HCT116 (cell line): ENCODE measurements around the gene WSCD1. TPM values are rescaled to one million over a fixed set of nuclear protein-coding genes. Genes with fewer than 3 reads are reported as not detected.

ENCODE experiments used
- ATAC-seq: fragments of 200-7000 bp; cut with Tn5 transposase; 2 replicates; pipeline ENCODE4 v1.9.1; 2020; ENCODE audit warnings: mild to moderate bottlenecking, moderate library complexity
- BruUV-seq: library from RNA; stranded (reverse); fragments of 400-500 nt; replicated peaks from 2 replicates; lab custom pipeline; 2021; lab: Mats Ljungman, UMichigan
- CTCF ChIA-PET: fragments of 300-600 bp; sonication (Branson Sonifier 250); formaldehyde crosslinking; loops from one replicate; lab custom pipeline; 2021; ENCODE audit warnings: antibody characterized with exemption; lab: Charles Lee
- POLR2A ChIA-PET: fragments of 300-600, 350-600 bp; sonication (Branson Sonifier 250); formaldehyde crosslinking; loops from one replicate; lab custom pipeline; 2021; ENCODE audit warnings: antibody characterized with exemption; lab: Charles Lee
- RAD21 ChIA-PET, 2 experiments: fragments of 300-600 bp; sonication (Branson Sonifier 250); formaldehyde crosslinking; loops; one replicate each; lab custom pipeline; 2023; ENCODE audit warnings: low total read pairs in 2 of 2; ENCODE audit not compliant: uncharacterized antibody in 2 of 2, unreplicated experiment in 2 of 2, low non-redundant PET in 1 of 2; lab: Charles Lee
- DNase-seq: peaks from one replicate; pipeline ENCODE4 v3.0.0-alpha.2; 2010; ENCODE audit warnings: low read depth, low spot score
- H2AFZ ChIP-seq: fragments of 200-600 bp; shearing (Covaris generic), sonication (generic); 2 replicates; pipeline ENCODE4 v1.6.1; 2017; ENCODE audit warnings: low read depth, mixed run types, mixed read lengths, antibody characterized with exemption, low read length; ENCODE audit not compliant: poor library complexity, severe bottlenecking
- H3K27ac ChIP-seq: 2 replicates; pipeline ENCODE4 v1.5.1; 2012; ENCODE audit warnings: low read depth, low read length
- H3K27me3 ChIP-seq: fragments of 200-600 bp; sonication (generic); 2 replicates; pipeline ENCODE4 v1.6.1; 2016; ENCODE audit warnings: mixed run types, low read length, mixed read lengths; ENCODE audit not compliant: insufficient read depth
- H3K36me3 ChIP-seq, 2 experiments: fragments of 200-500 bp in 1 of 2; fragments of 200-600 bp in 1 of 2; sonication (Bioruptor generic) in 1 of 2; sonication (generic) in 1 of 2; 2 replicates each; pipeline versions ENCODE4 v1.5.1 to v1.6.1; 2014 to 2016; ENCODE audit warnings: low read length in 2 of 2, inconsistent platforms in 1 of 2, mixed read lengths in 1 of 2, mixed run types in 1 of 2; ENCODE audit not compliant: insufficient read depth in 2 of 2, control insufficient read depth in 1 of 2
- H3K4me1 ChIP-seq, 2 experiments: fragments of 200-600 bp in 1 of 2; sonication (generic) in 1 of 2; 2 replicates each; pipeline versions ENCODE4 v1.5.1 to v1.6.1; 2012 to 2017; ENCODE audit warnings: low read length in 2 of 2, inconsistent platforms in 1 of 2, mild to moderate bottlenecking in 1 of 2, mixed read lengths in 1 of 2, mixed run types in 1 of 2, moderate library complexity in 1 of 2; ENCODE audit not compliant: insufficient read depth in 2 of 2, control insufficient read depth in 1 of 2
- H3K4me2 ChIP-seq: fragments of 200-600 bp; sonication (generic); 2 replicates; pipeline ENCODE4 v1.6.1; 2017; ENCODE audit warnings: mixed run types, low read length, mixed read lengths
- H3K4me3 ChIP-seq, 2 experiments: fragments of 200-600 bp in 1 of 2; sonication (generic) in 1 of 2; replicated peaks in 1 of 2; 2 replicates each; pipeline ENCODE4 v1.5.1; 2011 to 2016; ENCODE audit warnings: low read length in 2 of 2, control low read depth in 1 of 2, low read depth in 1 of 2, mild to moderate bottlenecking in 1 of 2, mixed read lengths in 1 of 2, mixed run types in 1 of 2
- H3K79me2 ChIP-seq: fragments of 200-600 bp; sonication (generic); 2 replicates; pipeline ENCODE4 v1.6.1; 2017; ENCODE audit warnings: mild to moderate bottlenecking, mixed run types, low read length, moderate library complexity, mixed read lengths; ENCODE audit not compliant: insufficient read depth
- H3K9ac ChIP-seq: fragments of 200-600 bp; sonication (generic); 2 replicates; pipeline ENCODE4 v1.6.1; 2016; ENCODE audit warnings: low read length, mixed read lengths
- H3K9me2 ChIP-seq: fragments of 200-600 bp; sonication (generic), shearing (Covaris generic); 2 replicates; pipeline ENCODE4 v1.6.1; 2017; ENCODE audit warnings: mixed run types, mild to moderate bottlenecking, moderate library complexity; ENCODE audit not compliant: insufficient read depth
- H3K9me3 ChIP-seq, 2 experiments: fragments of 200-500 bp in 1 of 2; fragments of 200-600 bp in 1 of 2; sonication (Bioruptor generic) in 1 of 2; sonication (generic) in 1 of 2; 2 replicates each; pipeline ENCODE4 v1.6.1; 2014 to 2017; ENCODE audit warnings: low read length in 2 of 2, mixed read lengths in 2 of 2, inconsistent platforms in 1 of 2, low read depth in 1 of 2, mild to moderate bottlenecking in 1 of 2, mixed run types in 1 of 2, moderate library complexity in 1 of 2; ENCODE audit not compliant: control insufficient read depth in 1 of 2, insufficient read depth in 1 of 2
- H4K20me1 ChIP-seq: fragments of 200-600 bp; sonication (generic), shearing (Covaris generic); 2 replicates; pipeline ENCODE4 v1.6.1; 2017; ENCODE audit warnings: mixed run types, mild to moderate bottlenecking, moderate library complexity; ENCODE audit not compliant: insufficient read depth
- CBX3 ChIP-seq: IDR thresholded peaks from 2 replicates; pipeline ENCODE4 v1.6.1; 2012; ENCODE audit warnings: low read depth
- CEBPB ChIP-seq: IDR thresholded peaks from 2 replicates; pipeline ENCODE4 v1.6.1; 2012; ENCODE audit warnings: low read depth
- ELF1 ChIP-seq: IDR thresholded peaks from 2 replicates; pipeline ENCODE4 v1.6.1; 2012; ENCODE audit warnings: low read depth, borderline replicate concordance
- EZH2 ChIP-seq: fragments of 200-600 bp; sonication (generic); IDR thresholded peaks from 2 replicates; pipeline ENCODE4 v1.6.1; 2017; ENCODE audit warnings: antibody characterized with exemption, mixed run types
- EZH2phosphoT487 ChIP-seq: fragments of 200-600 bp; IDR thresholded peaks from 2 replicates; pipeline ENCODE4 v1.6.1; 2018; ENCODE audit warnings: antibody characterized with exemption, borderline replicate concordance
- FOSL1 ChIP-seq: IDR thresholded peaks from 2 replicates; pipeline ENCODE4 v1.6.1; 2012; ENCODE audit warnings: low read depth
- MAX ChIP-seq: IDR thresholded peaks from 2 replicates; pipeline ENCODE4 v1.6.1; 2012
- POLR2A ChIP-seq: IDR thresholded peaks from 2 replicates; pipeline ENCODE4 v1.7.0; 2011; ENCODE audit warnings: borderline replicate concordance; ENCODE audit not compliant: insufficient read depth, insufficient read length; ENCODE audit errors: extremely low read depth
- POLR2AphosphoS5 ChIP-seq: IDR thresholded peaks from 2 replicates; pipeline ENCODE4 v1.6.1; 2011; ENCODE audit warnings: mild to moderate bottlenecking, low read depth, low read length, moderate library complexity
- RAD21 ChIP-seq: IDR thresholded peaks from 2 replicates; pipeline ENCODE4 v1.6.1; 2012; ENCODE audit warnings: low read depth, mild to moderate bottlenecking
- REST ChIP-seq: IDR thresholded peaks from 2 replicates; pipeline ENCODE4 v1.6.1; 2012; ENCODE audit warnings: low read depth
- SIN3A ChIP-seq: IDR thresholded peaks from 2 replicates; pipeline ENCODE4 v1.6.1; 2012; ENCODE audit warnings: low read depth
- SP1 ChIP-seq: IDR thresholded peaks from 2 replicates; pipeline ENCODE4 v1.6.1; 2012; ENCODE audit warnings: low read depth
- SRF ChIP-seq: IDR thresholded peaks from 2 replicates; pipeline ENCODE4 v1.6.1; 2012; ENCODE audit warnings: low read depth
- TCF7L2 ChIP-seq: IDR thresholded peaks from 2 replicates; pipeline ENCODE4 v1.7.0; 2011; ENCODE audit warnings: borderline replicate concordance, inconsistent platforms; ENCODE audit not compliant: insufficient read depth, insufficient read length; ENCODE audit errors: extremely low read depth
- ZFX ChIP-seq: fragments of 450-650 bp; IDR thresholded peaks from 2 replicates; pipeline ENCODE4 v1.6.1; 2017
- ZNF274 ChIP-seq: fragments of 200-500 bp; sonication (Bioruptor generic); IDR thresholded peaks from 2 replicates; pipeline ENCODE4 v1.6.1; 2014; ENCODE audit warnings: mild to moderate bottlenecking, low read depth, low read length, inconsistent platforms
- intact Hi-C: fragments of 100-400 bp; cut with micrococcal nuclease; formaldehyde crosslinking; loops from 2 replicates; pipeline ENCODE4 v1.10.0; 2022
- total RNA-seq: library from RNA; stranded (reverse); gene quantifications from one replicate; pipeline ENCODE4 v1.2.1, GENCODE V29; 2021; ENCODE audit not compliant: unreplicated experiment

WSCD1 gene
- total RNA-seq, 1 experiment from 2014 or later: 0.15 TPM

- intact Hi-C loops: no loop called here
- Histone ChIP-seq H3K4me2 (no peak overlapping the region), H3K9me2 (no peaks in the 10 kb centered on the region), H2AFZ (no peak overlapping the region), H3K9ac (no peak overlapping the region), H3K4me3 (no peak overlapping the region), H3K27ac (no peak overlapping the region)
- CTCF ChIA-PET: no interaction called here
- ATAC-seq (no peak), DNase-seq (no peak)
- RAD21 ChIA-PET: no interaction called here
- TF ChIP-seq EZH2: no peak
- TF ChIP-seq, all 23 proteins: peak for 0
- no TSS peak for BruUV-seq
- Histone ChIP-seq H3K27me3 (peaks cover 2% of the 10 kb centered on the region), H3K4me1 (no peaks in the 10 kb centered on the region), H3K36me3 (no peaks in the 10 kb centered on the region), H3K79me2 (no peaks in the 10 kb centered on the region), H4K20me1 (no peaks in the 10 kb centered on the region), H3K9me3 (no peaks in the 10 kb centered on the region)
- POLR2A ChIA-PET: no interaction called here
Observed at GRCh38 chr17:6079155-6079888, 9.1 kb downstream of the WSCD1 start.

- CTCF ChIA-PET: no interaction called here
- no TSS peak for BruUV-seq
Observed at GRCh38 chr17:6079960-6080359, 9.8 kb downstream of the WSCD1 start.

More at GRCh38 chr17:6079960-6080359, 9.8 kb downstream of the WSCD1 start:
- DNase-seq: no peak
- TF ChIP-seq EZH2phosphoT487 (no peak), CBX3 (no peak), POLR2AphosphoS5 (no peak), ZFX (no peak), SP1 (no peak), MAX (no peak), ZNF274 (no peak), TCF7L2 (no peak), POLR2A (no peak), EZH2 (no peak), SRF (no peak), REST (no peak), SIN3A (no peak), ELF1 (no peak), RAD21 (no peak), FOSL1 (no peak), CEBPB (no peak)
- TF ChIP-seq, all 23 proteins: peak for 0
- Histone ChIP-seq H3K79me2 (no peaks in the 10 kb centered on the region), H3K36me3 (no peaks in the 10 kb centered on the region), H3K27me3 (no peaks in the 10 kb centered on the region; the same call in none of the 2 replicates), H3K9me2 (no peaks in the 10 kb centered on the region), H3K27ac (no peak overlapping the region), H3K4me2 (no peak overlapping the region), H3K9me3 (no peaks in the 10 kb centered on the region), H4K20me1 (no peaks in the 10 kb centered on the region), H2AFZ (no peak overlapping the region), H3K9ac (no peak overlapping the region), H3K4me3 (no peak overlapping the region), H3K4me1 (no peaks in the 10 kb centered on the region)
- intact Hi-C loops: no loop called here
- POLR2A ChIA-PET: no interaction called here
- RAD21 ChIA-PET: no interaction called here
- no peak for ATAC-seq
